Tibial nerve (tissue), 4 donors: Measurements from ENCODE around the gene BSPRY. TPM values are rescaled to one million over a fixed set of nuclear protein-coding genes. Genes with fewer than 3 reads are reported as not detected.
A peak's percentile ranks its signal among the peaks of the same experiment; 100 is the strongest.

ENCODE experiments used
- DNase-seq, 2 donors: peaks; one replicate each; pipeline ENCODE4 v3.0.0-alpha.2; 2019; ENCODE audit warnings: low spot score in 2 of 2
- H3K27ac ChIP-seq, 4 donors: fragments of 200-600 bp; sonication (generic) in 3 of 4; one replicate each; pipeline ENCODE4 v1.5.1; 2017 to 2019; ENCODE audit warnings: mild to moderate bottlenecking in 1 of 4
- H3K27me3 ChIP-seq, 2 donors: fragments of 200-600 bp; sonication (generic) in 1 of 2; one replicate each; pipeline versions ENCODE4 v1.5.1 to v1.6.0; 2017 to 2019
- H3K36me3 ChIP-seq, 3 donors: fragments of 200-600 bp; sonication (generic); one replicate each; pipeline ENCODE4 v1.5.1; 2018 to 2019
- H3K4me1 ChIP-seq, 4 donors: fragments of 200-600 bp; sonication (generic) in 3 of 4; one replicate each; pipeline ENCODE4 v1.5.1; 2017 to 2019
- H3K4me3 ChIP-seq, 4 donors: fragments of 200-600 bp; sonication (generic) in 3 of 4; one replicate each; pipeline ENCODE4 v1.5.1; 2017 to 2019; ENCODE audit warnings: mild to moderate bottlenecking in 1 of 4, moderate library complexity in 1 of 4
- H3K9me3 ChIP-seq, 4 donors: fragments of 200-600 bp; sonication (generic) in 3 of 4; one replicate each; pipeline ENCODE4 v1.5.1; 2017 to 2019
- EP300 ChIP-seq, 2 donors: sonication (generic); formaldehyde crosslinking; IDR thresholded peaks; one replicate each; pipeline ENCODE4 v1.6.1; 2017; ENCODE audit warnings: antibody characterized with exemption in 2 of 2, mild to moderate bottlenecking in 1 of 2
- POLR2A ChIP-seq, 2 donors: fragments of 450-650 bp; IDR thresholded peaks; one replicate each; pipeline ENCODE4 v1.6.1; 2017; ENCODE audit warnings: antibody characterized with exemption in 2 of 2, mild to moderate bottlenecking in 2 of 2, moderate library complexity in 2 of 2
- WGBS, 2 donors: methylation state at CpG; one replicate each; pipeline ENCODE4 v1.1.5; 2018; 5-methylcytosine and 5-hydroxymethylcytosine counted together
- total RNA-seq, 4 donors: library from RNA; depleted of rRNA; stranded (reverse); fragments of >200 nt; gene quantifications; one replicate each; pipeline ENCODE4 v1.1.0, GENCODE V29; 2016
- TF ChIP-seq, protein P1 (sequence below), 5 experiments: fragments of 200-600 bp in 3 of 5; fragments of 450-650 bp in 2 of 5; sonication (generic) in 3 of 5; IDR thresholded peaks; one replicate each; pipeline ENCODE4 v1.5.1; 2016 to 2019; ENCODE audit warnings: antibody characterized with exemption in 5 of 5, mild to moderate bottlenecking in 3 of 5, moderate library complexity in 2 of 5

Gene BSPRY
- total RNA-seq, 4 donors from 2014 or later = 0.21 to 0.59 (median 0.30) TPM; not detected in 1

DNA sequence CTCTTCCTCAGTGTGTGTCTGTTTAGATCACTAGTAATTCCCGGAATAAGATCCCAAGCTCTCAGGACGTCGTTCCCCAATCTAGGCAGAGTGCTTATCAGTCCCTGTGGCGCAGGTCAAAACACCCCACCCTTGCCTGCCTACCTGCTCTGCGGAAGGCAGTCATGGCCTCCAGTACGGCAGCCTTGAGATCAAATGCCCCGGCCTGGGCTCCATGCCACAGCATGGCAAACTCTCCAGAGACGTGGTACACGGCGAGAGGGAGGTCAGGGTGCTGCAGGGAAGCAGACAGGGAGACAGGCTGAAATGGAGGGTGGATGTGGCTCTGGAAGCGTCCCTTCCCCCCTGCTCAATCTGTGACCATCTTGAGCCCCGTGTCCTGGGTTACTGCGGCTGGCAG, 39.5 kb downstream of the BSPRY start:
- H3K36me3 ChIP-seq = peaks cover 0 to 84% (median 9%) of the 10 kb centered on the region in 3 donors

GRCh38 chr9:113389451-113389850, 40.1 kb downstream of the BSPRY start:
- TF ChIP-seq EP300 (IDR thresholded peaks at IDR 0.05) = no peak
- TF ChIP-seq, protein P1, sequence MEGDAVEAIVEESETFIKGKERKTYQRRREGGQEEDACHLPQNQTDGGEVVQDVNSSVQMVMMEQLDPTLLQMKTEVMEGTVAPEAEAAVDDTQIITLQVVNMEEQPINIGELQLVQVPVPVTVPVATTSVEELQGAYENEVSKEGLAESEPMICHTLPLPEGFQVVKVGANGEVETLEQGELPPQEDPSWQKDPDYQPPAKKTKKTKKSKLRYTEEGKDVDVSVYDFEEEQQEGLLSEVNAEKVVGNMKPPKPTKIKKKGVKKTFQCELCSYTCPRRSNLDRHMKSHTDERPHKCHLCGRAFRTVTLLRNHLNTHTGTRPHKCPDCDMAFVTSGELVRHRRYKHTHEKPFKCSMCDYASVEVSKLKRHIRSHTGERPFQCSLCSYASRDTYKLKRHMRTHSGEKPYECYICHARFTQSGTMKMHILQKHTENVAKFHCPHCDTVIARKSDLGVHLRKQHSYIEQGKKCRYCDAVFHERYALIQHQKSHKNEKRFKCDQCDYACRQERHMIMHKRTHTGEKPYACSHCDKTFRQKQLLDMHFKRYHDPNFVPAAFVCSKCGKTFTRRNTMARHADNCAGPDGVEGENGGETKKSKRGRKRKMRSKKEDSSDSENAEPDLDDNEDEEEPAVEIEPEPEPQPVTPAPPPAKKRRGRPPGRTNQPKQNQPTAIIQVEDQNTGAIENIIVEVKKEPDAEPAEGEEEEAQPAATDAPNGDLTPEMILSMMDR (IDR thresholded peaks at IDR 0.05) = no peak
- TF ChIP-seq POLR2A (IDR thresholded peaks at IDR 0.05) = no peak
- no peaks in the 10 kb centered on the region for H3K27me3 ChIP-seq
- no peak for DNase-seq
- H3K27ac ChIP-seq = no peak overlapping the region
- WGBS, 2 donors = 92 to 95% methylated on average over 10 to 11 of the region's 11 CpGs
- no peak overlapping the region for H3K4me3 ChIP-seq
- no peaks in the 10 kb centered on the region for H3K9me3 ChIP-seq
- peaks cover 0 to 5% (median 0%) of the 10 kb centered on the region in 4 donors for H3K4me1 ChIP-seq
- peaks cover 0 to 84% (median 9%) of the 10 kb centered on the region in 3 donors for H3K36me3 ChIP-seq

More for the DNA sequence above, 39.5 kb downstream of the BSPRY start:
- no peak for DNase-seq
- H3K9me3 ChIP-seq = no peaks in the 10 kb centered on the region
- H3K27me3 ChIP-seq = no peaks in the 10 kb centered on the region
- peaks cover 0 to 3% (median 0%) of the 10 kb centered on the region in 4 donors for H3K4me1 ChIP-seq
- WGBS, 2 donors = 87 to 90% methylated on average over 12 to 13 of the region's 13 CpGs
- H3K4me3 ChIP-seq = no peak overlapping the region
- no peak for TF ChIP-seq EP300 (IDR thresholded peaks at IDR 0.05)
- H3K27ac ChIP-seq = no peak overlapping the region

- WGBS, 2 donors = 90 to 97% methylated on average over 15 to 17 of the region's 17 CpGs
- Histone ChIP-seq H3K9me3 (no peaks in the 10 kb centered on the region), H3K4me3 (no peak overlapping the region), H3K36me3 (peaks cover 0 to 88% (median 9%) of the 10 kb centered on the region in 3 donors), H3K27me3 (no peaks in the 10 kb centered on the region), H3K4me1 (peaks cover 0 to 5% (median 0%) of the 10 kb centered on the region in 4 donors), H3K27ac (no peak overlapping the region)
- no peak for DNase-seq
- TF ChIP-seq EP300 (IDR thresholded peaks at IDR 0.05) = no peak
These were observed 41.0 kb downstream of the BSPRY start for GRCh38 chr9:113390192-113390960.

DNA sequence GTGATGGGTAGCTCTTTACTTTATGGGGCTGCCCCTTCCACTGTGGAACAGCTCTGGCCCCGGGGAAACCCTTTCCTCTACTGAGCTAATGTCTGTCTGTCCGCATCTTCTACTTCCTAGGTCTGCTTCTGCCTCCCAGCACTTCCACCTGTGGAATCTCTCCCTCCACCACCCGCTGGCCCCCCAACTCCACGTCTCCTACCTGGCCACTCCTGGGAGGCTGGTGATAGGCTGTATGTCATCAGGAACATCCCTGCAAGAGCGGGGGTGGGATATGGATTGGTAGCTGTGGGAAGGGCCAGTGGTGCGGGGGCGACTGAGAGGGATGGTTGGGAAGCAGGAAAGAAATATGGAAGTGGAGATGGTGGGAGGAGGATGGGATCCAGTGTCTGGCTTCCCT, 42.6 kb downstream of the BSPRY start:
- Histone ChIP-seq H3K9me3 (no peaks in the 10 kb centered on the region), H3K27ac (peak overlapping the region in 1 of 4 donors; percentile 54), H3K27me3 (no peaks in the 10 kb centered on the region), H3K4me1 (peaks cover 0 to 8% (median 0%) of the 10 kb centered on the region in 4 donors), H3K4me3 (no peak overlapping the region), H3K36me3 (peaks cover 0 to 76% (median 9%) of the 10 kb centered on the region in 3 donors)
- no peak for DNase-seq
- TF ChIP-seq POLR2A (IDR thresholded peaks at IDR 0.05) = no peak
- TF ChIP-seq EP300 (IDR thresholded peaks at IDR 0.05) = no peak
- TF ChIP-seq, protein P1 (IDR thresholded peaks at IDR 0.05) = no peak
- WGBS, 2 donors = 85 to 91% methylated on average over 7 of the region's 7 CpGs

- peaks cover 0 to 18% (median 0%) of the 10 kb centered on the region in 4 donors for H3K4me1 ChIP-seq
- peak overlapping the region in 2 of 4 donors; percentile 28 to 43 for H3K27ac ChIP-seq
- H3K4me3 ChIP-seq = no peak overlapping the region
- no peaks in the 10 kb centered on the region for H3K9me3 ChIP-seq
- DNase-seq = no peak
- TF ChIP-seq POLR2A (IDR thresholded peaks at IDR 0.05) = no peak
- peak in 1 of 2 donors; percentile 34 for TF ChIP-seq EP300 (IDR thresholded peaks at IDR 0.05)
- TF ChIP-seq, protein P1 (IDR thresholded peaks at IDR 0.05) = no peak
- H3K27me3 ChIP-seq = no peaks in the 10 kb centered on the region
- WGBS, 2 donors = 42 to 61% methylated on average over 7 of the region's 7 CpGs
- H3K36me3 ChIP-seq = peaks cover 0 to 63% (median 9%) of the 10 kb centered on the region in 3 donors
These were observed 43.9 kb downstream of the BSPRY start for GRCh38 chr9:113393281-113393680.
